OCI-LY1 (cell line): ENCODE data around the gene ANKRD6.

Experiments used
- H2AFZ ChIP-seq: fragments of 200-600 bp; sonication (generic), shearing (Covaris generic); 2 replicates; pipeline ENCODE4 v1.6.0; 2014; ENCODE audit warnings: antibody characterized with exemption, mild to moderate bottlenecking, low read length
- H3F3A ChIP-seq: fragments of 200-600 bp; sonication (generic), shearing (Covaris generic); 2 replicates; pipeline ENCODE4 v1.6.0; 2014; ENCODE audit warnings: mild to moderate bottlenecking, antibody characterized with exemption, low read length, moderate library complexity; ENCODE audit not compliant: insufficient read depth
- H3K27ac ChIP-seq: fragments of 200-600 bp; sonication (generic); 2 replicates; pipeline ENCODE4 v1.5.1; 2014; ENCODE audit warnings: low read length, mixed run types, mild to moderate bottlenecking, low read depth; ENCODE audit not compliant: poor library complexity, severe bottlenecking
- H3K27me3 ChIP-seq: fragments of 200-600 bp; sonication (generic); 2 replicates; pipeline ENCODE4 v1.6.0; 2014; ENCODE audit warnings: antibody characterized with exemption, mild to moderate bottlenecking, low read length, moderate library complexity; ENCODE audit not compliant: insufficient read depth
- H3K36me3 ChIP-seq: fragments of 200-600 bp; sonication (generic); 2 replicates; pipeline ENCODE4 v1.6.1; 2014; ENCODE audit warnings: mild to moderate bottlenecking, antibody characterized with exemption, low read length, moderate library complexity, mixed read lengths; ENCODE audit not compliant: insufficient read depth
- H3K4me1 ChIP-seq: fragments of 200-600 bp; sonication (generic); 2 replicates; pipeline ENCODE4 v1.5.1; 2014; ENCODE audit warnings: mild to moderate bottlenecking, low read length, moderate library complexity; ENCODE audit not compliant: insufficient read depth, severe bottlenecking
- H3K4me2 ChIP-seq: fragments of 200-600 bp; sonication (generic), shearing (Covaris generic); 2 replicates; pipeline ENCODE4 v1.6.1; 2014; ENCODE audit warnings: low read length
- H3K4me3 ChIP-seq: fragments of 200-600 bp; sonication (generic); 2 replicates; pipeline ENCODE4 v1.5.1; 2014; ENCODE audit warnings: low read length, low read depth, mild to moderate bottlenecking, mixed read lengths; ENCODE audit not compliant: poor library complexity, severe bottlenecking
- H3K79me2 ChIP-seq: fragments of 200-600 bp; shearing (Covaris generic); 2 replicates; pipeline ENCODE4 v1.6.1; 2016; ENCODE audit warnings: mixed run types, low read length, mixed read lengths; ENCODE audit not compliant: insufficient read depth
- H3K9ac ChIP-seq: fragments of 200-600 bp; sonication (generic), shearing (Covaris generic); 2 replicates; pipeline ENCODE4 v1.6.1; 2014; ENCODE audit warnings: mild to moderate bottlenecking, low read length, mixed read lengths
- H3K9me2 ChIP-seq: fragments of 200-600 bp; sonication (generic), shearing (Covaris generic); 2 replicates; pipeline ENCODE4 v1.6.1; 2014; ENCODE audit warnings: low read depth, mild to moderate bottlenecking, low read length, mixed read lengths
- H3K9me3 ChIP-seq: fragments of 200-600 bp; shearing (Covaris generic); 2 replicates; pipeline ENCODE4 v1.6.1; 2014; ENCODE audit warnings: low read length, mixed read lengths
- H4K20me1 ChIP-seq: fragments of 200-600 bp; sonication (generic), shearing (Covaris generic); 2 replicates; pipeline ENCODE4 v1.6.0; 2016; ENCODE audit warnings: mild to moderate bottlenecking, low read length; ENCODE audit not compliant: insufficient read depth
- CTCF ChIP-seq: fragments of 200-600 bp; sonication (generic), shearing (Covaris generic); IDR thresholded peaks from 2 replicates; pipeline ENCODE4 v1.5.1; 2017; ENCODE audit warnings: mild to moderate bottlenecking, antibody characterized with exemption, low read length, moderate library complexity, mixed read lengths
- EZH2 ChIP-seq: fragments of 200-600 bp; sonication (generic), shearing (Covaris generic); IDR thresholded peaks from 2 replicates; pipeline ENCODE4 v1.8.0; 2017; ENCODE audit warnings: borderline replicate concordance, mixed run types, mild to moderate bottlenecking, antibody characterized with exemption, low read length, moderate library complexity, mixed read lengths

The ANKRD6 gene

GRCh38 chr6:89679215-89680120, 246.5 kb downstream of the ANKRD6 start:
- no peaks in the 10 kb centered on the region for H3K27me3 ChIP-seq
- no peaks in the 10 kb centered on the region for H3F3A ChIP-seq
- H4K20me1 ChIP-seq = no peaks in the 10 kb centered on the region
- TF ChIP-seq CTCF = no peak
- TF ChIP-seq EZH2 = no peak
- no peaks in the 10 kb centered on the region for H3K79me2 ChIP-seq
- no peak overlapping the region for H3K4me3 ChIP-seq
- H3K4me1 ChIP-seq = no peaks in the 10 kb centered on the region
- H3K9me3 ChIP-seq = no peaks in the 10 kb centered on the region
- H3K4me2 ChIP-seq = no peak overlapping the region
- no peak overlapping the region for H3K27ac ChIP-seq
- H2AFZ ChIP-seq = no peak overlapping the region
- no peaks in the 10 kb centered on the region for H3K9me2 ChIP-seq
- H3K9ac ChIP-seq = no peak overlapping the region
- H3K36me3 ChIP-seq = peaks cover 95% of the 10 kb centered on the region

- no peaks in the 10 kb centered on the region for H3F3A ChIP-seq
- H4K20me1 ChIP-seq = no peaks in the 10 kb centered on the region
- H3K4me1 ChIP-seq = no peaks in the 10 kb centered on the region
- no peak overlapping the region for H3K4me2 ChIP-seq
- no peak overlapping the region for H3K4me3 ChIP-seq
- no peaks in the 10 kb centered on the region for H3K9me2 ChIP-seq
- H3K9me3 ChIP-seq = no peaks in the 10 kb centered on the region
- H3K27me3 ChIP-seq = no peaks in the 10 kb centered on the region
- H3K36me3 ChIP-seq = peaks cover 95% of the 10 kb centered on the region
- no peak overlapping the region for H3K9ac ChIP-seq
- no peak overlapping the region for H2AFZ ChIP-seq
- H3K79me2 ChIP-seq = no peaks in the 10 kb centered on the region
- TF ChIP-seq CTCF (no peak), EZH2 (no peak)
- no peak overlapping the region for H3K27ac ChIP-seq
Observed at GRCh38 chr6:89680150-89680549, 247.2 kb downstream of the ANKRD6 start.

- Histone ChIP-seq H3K9me3 (no peaks in the 10 kb centered on the region), H3K4me3 (no peak overlapping the region), H3K9ac (no peak overlapping the region), H4K20me1 (no peaks in the 10 kb centered on the region), H3K4me2 (no peak overlapping the region), H3K36me3 (peaks cover 95% of the 10 kb centered on the region), H3K79me2 (no peaks in the 10 kb centered on the region), H3F3A (no peaks in the 10 kb centered on the region), H3K9me2 (no peaks in the 10 kb centered on the region), H3K27me3 (no peaks in the 10 kb centered on the region), H3K4me1 (no peaks in the 10 kb centered on the region), H3K27ac (no peak overlapping the region), H2AFZ (no peak overlapping the region)
- TF ChIP-seq EZH2 (no peak), CTCF (no peak)
Observed at GRCh38 chr6:89680551-89680950, 247.6 kb downstream of the ANKRD6 start.
